HEK293T (cell line): ENCODE results near the gene RD3L.

Experiments
- CTCF ChIA-PET: fragments of 350-600 bp; formaldehyde crosslinking; extraction: SDS; loops from one replicate; lab custom pipeline; 2021; ENCODE audit warnings: antibody characterized with exemption, inconsistent platforms; lab: Yijun Ruan, JAX
- POLR2A ChIA-PET: fragments of 350-600 bp; formaldehyde crosslinking; extraction: SDS; loops from one replicate; lab custom pipeline; 2020; ENCODE audit warnings: antibody characterized with exemption, inconsistent platforms; lab: Yijun Ruan, JAX
- DNase-seq: peaks from one replicate; pipeline ENCODE4 v3.0.0; 2012; ENCODE audit warnings: mixed read lengths; ENCODE audit errors: extremely low spot score
- ARNT ChIP-seq: fragments of 450-650 bp; IDR thresholded peaks from 2 replicates; pipeline ENCODE4 v1.6.1; 2017; ENCODE audit warnings: mild to moderate bottlenecking
- BHLHE40 ChIP-seq: fragments of 450-650 bp; IDR thresholded peaks from 2 replicates; pipeline ENCODE4 v1.6.1; 2016; ENCODE audit warnings: mild to moderate bottlenecking, moderate library complexity, borderline replicate concordance
- CTBP1 ChIP-seq: fragments of 450-650 bp; IDR thresholded peaks from 2 replicates; pipeline ENCODE4 v1.6.1; 2016; ENCODE audit warnings: borderline replicate concordance
- ELF4 ChIP-seq: fragments of 450-650 bp; IDR thresholded peaks from 2 replicates; pipeline ENCODE4 v1.6.1; 2017; ENCODE audit warnings: antibody characterized with exemption
- FOXA1 ChIP-seq: fragments of 450-650 bp; IDR thresholded peaks from 2 replicates; pipeline ENCODE4 v1.6.1; 2016; ENCODE audit warnings: mild to moderate bottlenecking
- FOXK2 ChIP-seq: fragments of 450-650 bp; IDR thresholded peaks from 2 replicates; pipeline ENCODE4 v1.6.1; 2016; ENCODE audit warnings: mild to moderate bottlenecking
- FOXM1 ChIP-seq: fragments of 450-650 bp; IDR thresholded peaks from 2 replicates; pipeline ENCODE4 v1.6.1; 2017; ENCODE audit warnings: mild to moderate bottlenecking, borderline replicate concordance
- HDGF ChIP-seq: fragments of 450-650 bp; IDR thresholded peaks from 2 replicates; pipeline ENCODE4 v1.6.1; 2017; ENCODE audit warnings: antibody characterized with exemption, borderline replicate concordance
- L3MBTL2 ChIP-seq: fragments of 450-650 bp; conservative IDR thresholded peaks from 2 replicates; pipeline ENCODE4 v1.6.1; 2016; ENCODE audit warnings: mild to moderate bottlenecking
- LEF1 ChIP-seq: fragments of 450-650 bp; IDR thresholded peaks from 2 replicates; pipeline ENCODE4 v1.6.1; 2017; ENCODE audit warnings: mild to moderate bottlenecking, borderline replicate concordance
- NFRKB ChIP-seq: fragments of 450-650 bp; IDR thresholded peaks from 2 replicates; pipeline ENCODE4 v1.6.1; 2016; ENCODE audit warnings: mild to moderate bottlenecking, moderate library complexity
- PKNOX1 ChIP-seq: fragments of 450-650 bp; IDR thresholded peaks from 2 replicates; pipeline ENCODE4 v1.6.1; 2016
- SP1 ChIP-seq: fragments of 450-650 bp; IDR thresholded peaks from 2 replicates; pipeline ENCODE4 v1.6.1; 2017
- SUZ12 ChIP-seq: fragments of 450-650 bp; IDR thresholded peaks from 2 replicates; pipeline ENCODE4 v1.6.1; 2016; ENCODE audit warnings: mild to moderate bottlenecking
- TARDBP ChIP-seq: fragments of 450-650 bp; IDR thresholded peaks from 2 replicates; pipeline ENCODE4 v1.6.1; 2016
- ZNF384 ChIP-seq: fragments of 450-650 bp; IDR thresholded peaks from 2 replicates; pipeline ENCODE4 v1.6.1; 2016

The RD3L gene

GRCh38 chr14:103908580-103908979 is 33.7 kb downstream of the RD3L start:
- no peak for DNase-seq
- CTCF ChIA-PET = interaction anchor here (0.7 kb wide), 1 partner anchor 101 kb away, joined by 3 read pairs; no protein-coding TSS in a partner anchor
- no peak for TF ChIP-seq TARDBP
- no peak for TF ChIP-seq SUZ12
- no peak for TF ChIP-seq SP1
- TF ChIP-seq ZNF384 = no peak
- TF ChIP-seq BHLHE40 = no peak
- no peak for TF ChIP-seq LEF1
- TF ChIP-seq L3MBTL2 = no peak
- no peak for TF ChIP-seq CTBP1
- TF ChIP-seq HDGF = no peak
- TF ChIP-seq ELF4 = no peak
- TF ChIP-seq ARNT = no peak
- TF ChIP-seq FOXM1 = no peak
- TF ChIP-seq PKNOX1 = no peak
- no peak for TF ChIP-seq FOXA1
- POLR2A ChIA-PET = no interaction called here

DNA sequence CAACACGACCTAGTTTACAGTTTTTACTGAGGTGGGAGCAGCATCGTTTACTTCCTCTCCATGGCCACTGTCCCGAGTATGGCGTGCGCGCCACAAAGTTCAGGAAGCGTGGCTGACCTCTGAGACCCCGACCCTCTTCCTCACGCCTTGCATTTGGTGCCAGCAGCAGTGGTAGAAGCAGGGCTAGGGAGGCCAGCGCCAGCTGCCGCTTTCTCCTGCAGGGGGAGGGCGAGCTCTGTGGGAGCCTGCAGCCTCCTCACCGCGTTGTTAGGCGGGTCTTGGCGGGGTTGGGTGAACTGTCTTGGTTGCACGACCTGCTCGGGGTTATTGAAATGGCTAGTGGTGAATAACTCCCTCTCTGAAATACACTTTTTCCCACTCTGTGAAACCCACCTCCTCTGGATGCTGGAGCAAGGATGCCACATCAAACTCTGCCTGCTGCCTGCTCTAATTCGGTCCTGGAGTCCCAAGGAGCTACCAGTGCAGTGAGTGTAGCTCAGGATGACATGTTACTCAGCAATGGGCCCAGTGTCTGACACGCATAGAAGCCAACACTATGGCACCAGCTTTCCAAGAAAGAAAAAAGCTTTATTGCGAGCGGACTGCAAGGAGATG is 36.4 kb downstream of the RD3L start:
- POLR2A ChIA-PET = no interaction called here
- CTCF ChIA-PET = interaction anchor here (0.9 to 1.4 kb wide), 2 partner anchors 74 to 97 kb away, joined by 3 to 7 read pairs; no protein-coding TSS in a partner anchor
- TF ChIP-seq L3MBTL2 (no peak), BHLHE40 (no peak), FOXA1 (no peak)
- no peak for DNase-seq

GRCh38 chr14:103904493-103905107 is 37.7 kb downstream of the RD3L start:
- no peak for TF ChIP-seq FOXK2
- no peak for TF ChIP-seq BHLHE40
- TF ChIP-seq TARDBP = no peak
- TF ChIP-seq ZNF384 = no peak
- TF ChIP-seq SP1 = no peak
- no peak for TF ChIP-seq FOXM1
- TF ChIP-seq NFRKB = no peak
- TF ChIP-seq HDGF = no peak
- TF ChIP-seq ELF4 = no peak
- no peak for TF ChIP-seq PKNOX1
- TF ChIP-seq CTBP1 = no peak
- TF ChIP-seq L3MBTL2 = no peak
- TF ChIP-seq ARNT = no peak
- no peak for TF ChIP-seq FOXA1
- TF ChIP-seq SUZ12 = no peak
- no peak for TF ChIP-seq LEF1
- POLR2A ChIA-PET = interaction anchor here (1.4 kb wide), 1 partner anchor 18 kb away, joined by 3 read pairs; no protein-coding TSS in a partner anchor
- no peak for DNase-seq
- CTCF ChIA-PET = no interaction called here

GRCh38 chr14:103899833-103900232 is 42.5 kb downstream of the RD3L start:
- ChIA-PET CTCF (interaction anchor here (1.1 to 1.8 kb wide), 10 partner anchors 13 to 95 kb away, joined by 3 to 17 read pairs (median 6); no protein-coding TSS in a partner anchor), POLR2A (no interaction called here)
- no peak for TF ChIP-seq PKNOX1
- TF ChIP-seq FOXA1 = no peak
- TF ChIP-seq L3MBTL2 = no peak
- TF ChIP-seq ELF4 = no peak
- no peak for TF ChIP-seq FOXM1
- TF ChIP-seq NFRKB = no peak
- no peak for TF ChIP-seq HDGF
- no peak for TF ChIP-seq SUZ12
- no peak for TF ChIP-seq FOXK2
- no peak for TF ChIP-seq LEF1
- TF ChIP-seq SP1 = no peak
- TF ChIP-seq BHLHE40 = no peak
- no peak for TF ChIP-seq TARDBP

GRCh38 chr14:103899316-103899715 is 43.0 kb downstream of the RD3L start:
- ChIA-PET POLR2A (interaction anchor here (1.6 kb wide), 1 partner anchor 11 kb away, joined by 3 read pairs; no protein-coding TSS in a partner anchor), CTCF (no interaction called here)
- TF ChIP-seq FOXA1 = no peak
- TF ChIP-seq TARDBP = no peak
- no peak for TF ChIP-seq SUZ12
- TF ChIP-seq ZNF384 = no peak
- TF ChIP-seq HDGF = no peak
- TF ChIP-seq LEF1 = no peak
- TF ChIP-seq PKNOX1 = no peak
- no peak for TF ChIP-seq ELF4
- no peak for TF ChIP-seq CTBP1
- TF ChIP-seq FOXK2 = no peak
- no peak for TF ChIP-seq L3MBTL2
- no peak for TF ChIP-seq SP1
- TF ChIP-seq NFRKB = no peak
- TF ChIP-seq BHLHE40 = no peak
- no peak for TF ChIP-seq FOXM1
- TF ChIP-seq ARNT = no peak
- DNase-seq = no peak

More at GRCh38 chr14:103899833-103900232, 42.5 kb downstream of the RD3L start:
- no peak for DNase-seq
